GM12872 (cell line): Measurements from ENCODE around the gene MPPED1.

Source experiments
- CTCF ChIP-seq: IDR thresholded peaks from 3 replicates; pipeline ENCODE4 v1.5.1; 2011; ENCODE audit warnings: low read depth, mild to moderate bottlenecking, low read length, moderate library complexity; ENCODE audit not compliant: insufficient read depth

MPPED1 gene

GRCh38 chr22:43476751-43477725 is 65.2 kb downstream of the MPPED1 start:
- TF ChIP-seq CTCF, result no peak

GRCh38 chr22:43477966-43478365 is 66.2 kb downstream of the MPPED1 start:
- no peak for TF ChIP-seq CTCF

GRCh38 chr22:43478621-43479300 is 66.9 kb downstream of the MPPED1 start:
- TF ChIP-seq CTCF, result no peak

GRCh38 chr22:43479301-43479950 is 67.6 kb downstream of the MPPED1 start:
- no peak for TF ChIP-seq CTCF

GRCh38 chr22:43479962-43480361 is 68.1 kb downstream of the MPPED1 start:
- no peak for TF ChIP-seq CTCF

GRCh38 chr22:43481568-43482317 is 69.9 kb downstream of the MPPED1 start:
- 0 out of 3 replicates have a peak, but pooled peaks have one; percentile 29 for TF ChIP-seq CTCF

GRCh38 chr22:43482318-43482625 is 70.5 kb downstream of the MPPED1 start:
- no peak for TF ChIP-seq CTCF
